ENCODE data around the gene TRIM39. TPM values are rescaled to one million over a fixed set of nuclear protein-coding genes. Genes with fewer than 3 reads are reported as not detected.

The TRIM39 gene
- total RNA-seq, 6 donors from 2014 or later = 12.2 to 23.3 (median 16.2) TPM

GRCh38 chr6:30331981-30332380 is 5.3 kb downstream of the TRIM39 start:
- TF ChIP-seq EP300 (IDR thresholded peaks at IDR 0.05) (no peak), POLR2AphosphoS5 (IDR thresholded peaks at IDR 0.05) (no peak), CTCF (IDR thresholded peaks at IDR 0.05) (no peak), POLR2A (IDR thresholded peaks at IDR 0.05) (no peak)
- peaks cover 4 to 76% (median 46%) of the 10 kb centered on the region in 4 donors for H3K36me3 ChIP-seq
- H3K4me1 ChIP-seq = peaks cover 4 to 13% (median 7%) of the 10 kb centered on the region in 4 donors
- ATAC-seq (ENCODE audit: low FRiP score in 2 of 2) (no peak), DNase-seq (no peak)
- H3K27ac ChIP-seq = no peak overlapping the region
- no peak overlapping the region for H3K4me3 ChIP-seq
- 85 to 88% methylated on average over 3 of the region's 3 CpGs for WGBS, 2 donors
- no peaks in the 10 kb centered on the region for H3K9me3 ChIP-seq
- no peaks in the 10 kb centered on the region for H3K27me3 ChIP-seq

DNA sequence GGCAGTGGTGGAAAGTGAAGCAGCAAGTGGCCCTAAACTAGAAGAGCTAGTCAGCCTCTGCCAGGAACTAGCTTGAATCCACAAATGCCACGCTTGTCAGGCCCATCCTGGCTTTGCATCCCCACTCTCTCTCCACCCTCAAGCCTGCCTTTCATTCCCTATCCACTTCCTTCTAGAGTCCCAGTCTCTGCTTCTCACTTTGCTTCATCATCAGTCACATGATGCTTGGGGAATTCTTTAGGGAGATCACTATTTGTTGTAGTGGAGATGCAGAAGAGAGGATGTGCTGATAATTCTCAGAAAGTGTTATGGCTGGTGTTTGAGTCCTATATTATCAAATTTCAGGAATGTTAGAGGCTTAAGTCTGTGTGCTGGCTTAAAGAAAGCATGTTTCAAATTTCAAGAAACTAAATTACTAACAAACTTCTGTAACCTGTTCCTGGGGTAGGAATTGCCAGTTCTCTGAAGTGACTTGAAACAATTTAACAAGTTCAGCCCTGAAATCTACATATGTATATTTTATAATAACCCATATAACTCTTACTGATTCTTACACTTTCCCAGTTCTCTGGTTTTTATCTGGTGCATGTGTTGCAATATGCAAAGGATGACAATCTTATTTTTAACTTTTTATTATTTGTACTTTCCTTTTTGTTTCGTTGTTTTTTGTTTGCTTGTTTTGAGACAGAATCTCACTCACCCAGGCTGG is 7.5 kb downstream of the TRIM39 start:
- Histone ChIP-seq H3K4me3 (no peak overlapping the region), H3K27me3 (no peaks in the 10 kb centered on the region), H3K9me3 (no peaks in the 10 kb centered on the region), H3K27ac (no peak overlapping the region), H3K36me3 (peaks cover 4 to 97% (median 55%) of the 10 kb centered on the region in 4 donors), H3K4me1 (no peaks in the 10 kb centered on the region)
- DNase-seq = no peak
- 80 to 93% methylated on average over 2 of the region's 2 CpGs for WGBS, 2 donors
- no peak for ATAC-seq (ENCODE audit: low FRiP score in 2 of 2)
- TF ChIP-seq POLR2A (IDR thresholded peaks at IDR 0.05) (no peak), POLR2AphosphoS5 (IDR thresholded peaks at IDR 0.05) (no peak), CTCF (IDR thresholded peaks at IDR 0.05) (no peak), EP300 (IDR thresholded peaks at IDR 0.05) (no peak)

GRCh38 chr6:30340589-30341054 is 13.9 kb downstream of the TRIM39 start:
- peaks cover 10 to 69% (median 49%) of the 10 kb centered on the region in 4 donors for H3K36me3 ChIP-seq
- WGBS, 2 donors = 90 to 94% methylated on average over 6 of the region's 6 CpGs
- ATAC-seq (ENCODE audit: low FRiP score in 2 of 2) = no peak
- no peaks in the 10 kb centered on the region for H3K9me3 ChIP-seq
- H3K4me3 ChIP-seq = no peak overlapping the region
- no peak overlapping the region for H3K27ac ChIP-seq
- no peak for DNase-seq
- H3K4me1 ChIP-seq = peaks cover 0 to 3% (median 2%) of the 10 kb centered on the region in 4 donors
- no peak for TF ChIP-seq POLR2A (IDR thresholded peaks at IDR 0.05)
- TF ChIP-seq EP300 (IDR thresholded peaks at IDR 0.05) = no peak
- no peak for TF ChIP-seq CTCF (IDR thresholded peaks at IDR 0.05)
- no peak for TF ChIP-seq POLR2AphosphoS5 (IDR thresholded peaks at IDR 0.05)
- H3K27me3 ChIP-seq = no peaks in the 10 kb centered on the region

GRCh38 chr6:30341218-30341617 is 14.5 kb downstream of the TRIM39 start:
- 91 to 98% methylated on average over 3 of the region's 3 CpGs for WGBS, 2 donors
- DNase-seq = no peak
- H3K36me3 ChIP-seq = peaks cover 7 to 63% (median 43%) of the 10 kb centered on the region in 4 donors
- TF ChIP-seq CTCF (IDR thresholded peaks at IDR 0.05) (no peak), EP300 (IDR thresholded peaks at IDR 0.05) (no peak), POLR2AphosphoS5 (IDR thresholded peaks at IDR 0.05) (no peak)
- H3K27me3 ChIP-seq = no peaks in the 10 kb centered on the region
- no peak overlapping the region for H3K27ac ChIP-seq
- peaks cover 4 to 9% (median 7%) of the 10 kb centered on the region in 4 donors for H3K4me1 ChIP-seq
- ATAC-seq (ENCODE audit: low FRiP score in 2 of 2) = no peak
- H3K9me3 ChIP-seq = no peaks in the 10 kb centered on the region
- no peak overlapping the region for H3K4me3 ChIP-seq

- no peak for ATAC-seq (ENCODE audit: low FRiP score in 2 of 2)
- no peak overlapping the region for H3K4me3 ChIP-seq
- 95 to 96% methylated on average over 16 of the region's 16 CpGs for WGBS, 2 donors
- no peaks in the 10 kb centered on the region for H3K27me3 ChIP-seq
- no peak for DNase-seq
- no peak for TF ChIP-seq CTCF (IDR thresholded peaks at IDR 0.05)
- no peak for TF ChIP-seq POLR2A (IDR thresholded peaks at IDR 0.05)
- no peak for TF ChIP-seq EP300 (IDR thresholded peaks at IDR 0.05)
- no peak for TF ChIP-seq POLR2AphosphoS5 (IDR thresholded peaks at IDR 0.05)
- no peaks in the 10 kb centered on the region for H3K9me3 ChIP-seq
- H3K27ac ChIP-seq = no peak overlapping the region
- H3K36me3 ChIP-seq = peaks cover 7 to 60% (median 39%) of the 10 kb centered on the region in 4 donors
- peaks cover 4 to 10% (median 7%) of the 10 kb centered on the region in 4 donors for H3K4me1 ChIP-seq
These were observed 15.0 kb downstream of the TRIM39 start for GRCh38 chr6:30341728-30342127.
